ENCODE results near the gene BLTP3A. TPM values are rescaled to one million over a fixed set of nuclear protein-coding genes. Genes with fewer than 3 reads are reported as not detected.

Gene BLTP3A
- total and polyA plus RNA-seq, 2 donors (not counting 1 experiment from before 2014, with no cell fraction given): 3.3 to 7.1 TPM

- Histone ChIP-seq H3K27me3 (ENCODE audit: control insufficient read depth, insufficient read depth, low read length) (no peaks in the 10 kb centered on the region), H3K79me2 (ENCODE audit: control insufficient read depth, insufficient read depth, low read length) (no peaks in the 10 kb centered on the region), H3K27ac (ENCODE audit: insufficient read depth, low read length) (no peak overlapping the region), H2AFZ (ENCODE audit: low read length) (no peak overlapping the region), H3K36me3 (ENCODE audit: control insufficient read depth, insufficient read depth, low read length) (no peaks in the 10 kb centered on the region), H3K4me2 (ENCODE audit: extremely low read depth, insufficient read depth, low read length) (no peak overlapping the region), H4K20me1 (ENCODE audit: control insufficient read depth, extremely low read depth, insufficient read depth, low read length) (no peaks in the 10 kb centered on the region), H3K4me3 (replicated peaks in 1 of 4; ENCODE audit: control extremely low read depth in 1 of 4, insufficient read depth in 1 of 4, low read depth in 3 of 4, low read length in 4 of 4) (no peak overlapping the region), H3K4me1 (ENCODE audit: control insufficient read depth, extremely low read depth, insufficient read depth, low read length) (peaks cover 3% of the 10 kb centered on the region), H3K9ac (ENCODE audit: insufficient read depth, low read length) (no peak overlapping the region), H3K9me3 (ENCODE audit: control insufficient read depth, insufficient read depth, low read depth, low read length) (no peaks in the 10 kb centered on the region)
- no peak for DNase-seq (ENCODE audit: low read depth in 2 of 2)
- TF ChIP-seq CTCF (conservative IDR thresholded peaks at IDR 0.05 in 1 of 2, IDR thresholded peaks at IDR 0.05 in 1 of 2; ENCODE audit: low read depth in 1 of 2, low read length in 2 of 2) (no peak), EZH2 (IDR thresholded peaks at IDR 0.05; ENCODE audit: low read length, missing control alignments) (no peak)
Measured at GRCh38 chr6:34793877-34794276, 2.0 kb downstream of the BLTP3A start.

DNA sequence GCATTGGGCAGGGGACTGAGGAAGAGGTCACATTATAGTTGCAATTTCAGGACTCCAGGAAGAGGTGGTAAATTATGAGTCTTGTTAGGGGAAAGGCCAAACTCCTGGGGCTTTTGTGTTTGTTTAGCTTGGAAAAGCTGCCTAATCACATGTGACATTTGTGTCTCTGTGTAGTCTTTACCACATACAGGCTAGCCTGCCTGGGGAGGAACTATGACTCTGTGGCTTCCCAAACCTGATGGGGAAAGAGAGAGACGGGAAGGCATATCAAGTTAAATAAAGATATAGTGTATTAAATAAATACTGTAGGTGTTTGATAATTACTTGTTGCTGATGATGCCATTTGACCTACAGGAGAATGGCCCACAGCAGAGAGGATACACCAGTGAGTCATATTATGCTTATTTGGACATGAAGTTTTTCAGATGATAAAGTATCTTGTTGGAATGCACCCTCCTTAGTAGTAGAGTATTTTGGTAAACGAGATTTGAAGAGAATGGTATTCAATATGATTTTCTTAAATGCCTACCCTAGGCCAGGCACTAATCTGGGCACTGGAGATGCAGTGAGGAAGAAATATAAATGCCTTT is 4.0 kb downstream of the BLTP3A start:
- no peak overlapping the region for H3K27ac ChIP-seq (ENCODE audit: insufficient read depth, low read length)
- peaks cover 3% of the 10 kb centered on the region for H3K4me1 ChIP-seq (ENCODE audit: control insufficient read depth, extremely low read depth, insufficient read depth, low read length)
- no peak overlapping the region for H2AFZ ChIP-seq (ENCODE audit: low read length)
- peak; percentile 39 to 59 for DNase-seq (ENCODE audit: low read depth in 2 of 2)
- no peaks in the 10 kb centered on the region for H3K36me3 ChIP-seq (ENCODE audit: control insufficient read depth, insufficient read depth, low read length)
- H3K4me3 ChIP-seq (replicated peaks in 1 of 4; ENCODE audit: control extremely low read depth in 1 of 4, insufficient read depth in 1 of 4, low read depth in 3 of 4, low read length in 4 of 4): no peak overlapping the region
- H3K79me2 ChIP-seq (ENCODE audit: control insufficient read depth, insufficient read depth, low read length): no peaks in the 10 kb centered on the region
- no peaks in the 10 kb centered on the region for H4K20me1 ChIP-seq (ENCODE audit: control insufficient read depth, extremely low read depth, insufficient read depth, low read length)
- H3K9ac ChIP-seq (ENCODE audit: insufficient read depth, low read length): no peak overlapping the region
- TF ChIP-seq CTCF (conservative IDR thresholded peaks at IDR 0.05 in 1 of 2, IDR thresholded peaks at IDR 0.05 in 1 of 2; ENCODE audit: low read depth in 1 of 2, low read length in 2 of 2) (no peak), EZH2 (IDR thresholded peaks at IDR 0.05; ENCODE audit: low read length, missing control alignments) (no peak)
- H3K27me3 ChIP-seq (ENCODE audit: control insufficient read depth, insufficient read depth, low read length): no peaks in the 10 kb centered on the region
- H3K9me3 ChIP-seq (ENCODE audit: control insufficient read depth, insufficient read depth, low read depth, low read length): no peaks in the 10 kb centered on the region
- no peak overlapping the region for H3K4me2 ChIP-seq (ENCODE audit: extremely low read depth, insufficient read depth, low read length)

GRCh38 chr6:34798057-34798456 is 6.2 kb downstream of the BLTP3A start:
- H3K9ac ChIP-seq (ENCODE audit: insufficient read depth, low read length): no peak overlapping the region
- no peaks in the 10 kb centered on the region for H4K20me1 ChIP-seq (ENCODE audit: control insufficient read depth, extremely low read depth, insufficient read depth, low read length)
- TF ChIP-seq CTCF (conservative IDR thresholded peaks at IDR 0.05 in 1 of 2, IDR thresholded peaks at IDR 0.05 in 1 of 2; ENCODE audit: low read depth in 1 of 2, low read length in 2 of 2): no peak
- TF ChIP-seq EZH2 (IDR thresholded peaks at IDR 0.05; ENCODE audit: low read length, missing control alignments): no peak
- no peaks in the 10 kb centered on the region for H3K27me3 ChIP-seq (ENCODE audit: control insufficient read depth, insufficient read depth, low read length)
- H3K4me3 ChIP-seq (replicated peaks in 1 of 4; ENCODE audit: control extremely low read depth in 1 of 4, insufficient read depth in 1 of 4, low read depth in 3 of 4, low read length in 4 of 4): no peak overlapping the region
- no peaks in the 10 kb centered on the region for H3K36me3 ChIP-seq (ENCODE audit: control insufficient read depth, insufficient read depth, low read length)
- no peak for DNase-seq (ENCODE audit: low read depth in 2 of 2)
- H3K79me2 ChIP-seq (ENCODE audit: control insufficient read depth, insufficient read depth, low read length): no peaks in the 10 kb centered on the region
- no peak overlapping the region for H3K4me2 ChIP-seq (ENCODE audit: extremely low read depth, insufficient read depth, low read length)
- H3K4me1 ChIP-seq (ENCODE audit: control insufficient read depth, extremely low read depth, insufficient read depth, low read length): peaks cover 3% of the 10 kb centered on the region
- no peak overlapping the region for H2AFZ ChIP-seq (ENCODE audit: low read length)
- H3K9me3 ChIP-seq (ENCODE audit: control insufficient read depth, insufficient read depth, low read depth, low read length): no peaks in the 10 kb centered on the region
- H3K27ac ChIP-seq (ENCODE audit: insufficient read depth, low read length): no peak overlapping the region
